GM12878 (cell line): Measurements from ENCODE around the gene RPRD2. TPM values are rescaled to one million over a fixed set of nuclear protein-coding genes. Genes with fewer than 3 reads are reported as not detected.

Source experiments
- JUND ChIP-seq: IDR thresholded peaks from 2 replicates; pipeline ENCODE4 v1.6.1; 2012; ENCODE audit warnings: low read depth, mild to moderate bottlenecking, low read length, improper control_type of control experiment, moderate library complexity
- NFXL1 ChIP-seq: fragments of 450-650 bp; IDR thresholded peaks from 2 replicates; pipeline ENCODE4 v1.6.1; 2017; ENCODE audit warnings: antibody characterized with exemption, mild to moderate bottlenecking, borderline replicate concordance
- NFYB ChIP-seq: IDR thresholded peaks from 2 replicates; pipeline ENCODE4 v1.6.1; 2011; ENCODE audit warnings: low read depth, mild to moderate bottlenecking, low read length, improper control_type of control experiment, moderate library complexity; ENCODE audit not compliant: insufficient read depth
- PAX8 ChIP-seq: fragments of 450-650 bp; IDR thresholded peaks from 2 replicates; pipeline ENCODE4 v1.6.1; 2017; ENCODE audit warnings: mild to moderate bottlenecking, moderate library complexity
- RAD21 ChIP-seq: IDR thresholded peaks from 2 replicates; pipeline ENCODE4 v1.6.1; 2011; ENCODE audit warnings: mild to moderate bottlenecking, low read depth, low read length, moderate library complexity; ENCODE audit not compliant: insufficient read depth
- RCOR1 ChIP-seq: conservative IDR thresholded peaks from 2 replicates; pipeline ENCODE4 v1.6.1; 2012; ENCODE audit warnings: low read depth, low read length, improper control_type of control experiment
- SMAD5 ChIP-seq: IDR thresholded peaks from 2 replicates; pipeline ENCODE4 v1.6.1; 2016; ENCODE audit warnings: antibody characterized with exemption, low read depth
- WRNIP1 ChIP-seq: IDR thresholded peaks from 2 replicates; pipeline ENCODE4 v1.6.1; 2011; ENCODE audit warnings: low read depth, low read length, improper control_type of control experiment, borderline replicate concordance
- ZNF217 ChIP-seq: fragments of 450-650 bp; IDR thresholded peaks from 2 replicates; pipeline ENCODE4 v1.6.1; 2017; ENCODE audit warnings: antibody characterized with exemption, mild to moderate bottlenecking
- polyA plus RNA-seq, 11 experiments: library from polyadenylated mRNA; depleted of rRNA in 4 of 11; unstranded in 6 of 11; stranded (reverse) in 5 of 11; fragments of >200 nt; fragmentation: Nextera tagmentation in 4 of 11; fragmentation: Illumina TruSeq in 1 of 11; extraction: Ambion mirVana in 4 of 11; extraction: Trizol in 1 of 11; gene quantifications; 1 replicate in 1 of 11; 2 replicates in 10 of 11; pipeline versions ENCODE4 v1.2.1 to v1.2.3, GENCODE V29; 2011 to 2016; ENCODE audit warnings: inconsistent platforms in 2 of 11, missing spikeins in 2 of 11, low read depth in 1 of 11
- total RNA-seq, 4 experiments: library from RNA; depleted of rRNA in 3 of 4; stranded (reverse); fragments of >200 nt in 3 of 4; fragmentation: Illumina TruSeq in 1 of 4; extraction: Trizol in 1 of 4; gene quantifications; 2 replicates each; pipeline versions ENCODE4 v1.2.1 to v1.2.3, GENCODE V29; 2013 to 2021
- TF ChIP-seq, protein P1 (sequence below): fragments of 450-650 bp; IDR thresholded peaks from 2 replicates; pipeline ENCODE4 v1.6.1; 2016; ENCODE audit warnings: mild to moderate bottlenecking, moderate library complexity, borderline replicate concordance
- TF ChIP-seq, protein P2 (sequence below): IDR thresholded peaks from 2 replicates; pipeline ENCODE4 v1.6.1; 2012; ENCODE audit warnings: low read depth, low read length, improper control_type of control experiment

RPRD2 gene
- total and polyA plus RNA-seq, 10 of the 15 experiments (the other 5 are each of a cell fraction or from before 2014, with no cell fraction given), result 1.9 to 24.8 (median 13.3) TPM

DNA sequence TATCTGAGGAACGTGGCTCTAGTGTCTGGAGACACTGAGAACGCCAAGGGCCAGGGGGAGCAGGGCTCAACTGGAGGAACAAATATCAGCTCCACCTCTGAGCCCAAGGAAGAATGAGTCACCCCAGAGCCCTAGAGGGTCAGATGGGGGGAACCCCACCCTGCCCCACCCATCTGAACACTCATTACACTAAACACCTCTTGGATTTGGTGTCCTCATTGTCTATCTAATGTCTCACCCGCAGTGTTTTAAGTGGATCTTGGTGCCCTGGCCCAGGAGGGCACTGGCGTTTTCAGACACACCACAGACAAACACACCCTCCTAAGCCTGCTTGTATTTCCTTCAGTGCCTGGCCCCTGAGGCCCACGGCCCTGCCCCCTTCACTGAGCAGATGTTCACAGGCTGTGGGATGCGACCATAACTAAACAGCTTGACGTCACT lies 149.4 kb downstream of the RPRD2 start (continued):
- TF ChIP-seq, protein P1, sequence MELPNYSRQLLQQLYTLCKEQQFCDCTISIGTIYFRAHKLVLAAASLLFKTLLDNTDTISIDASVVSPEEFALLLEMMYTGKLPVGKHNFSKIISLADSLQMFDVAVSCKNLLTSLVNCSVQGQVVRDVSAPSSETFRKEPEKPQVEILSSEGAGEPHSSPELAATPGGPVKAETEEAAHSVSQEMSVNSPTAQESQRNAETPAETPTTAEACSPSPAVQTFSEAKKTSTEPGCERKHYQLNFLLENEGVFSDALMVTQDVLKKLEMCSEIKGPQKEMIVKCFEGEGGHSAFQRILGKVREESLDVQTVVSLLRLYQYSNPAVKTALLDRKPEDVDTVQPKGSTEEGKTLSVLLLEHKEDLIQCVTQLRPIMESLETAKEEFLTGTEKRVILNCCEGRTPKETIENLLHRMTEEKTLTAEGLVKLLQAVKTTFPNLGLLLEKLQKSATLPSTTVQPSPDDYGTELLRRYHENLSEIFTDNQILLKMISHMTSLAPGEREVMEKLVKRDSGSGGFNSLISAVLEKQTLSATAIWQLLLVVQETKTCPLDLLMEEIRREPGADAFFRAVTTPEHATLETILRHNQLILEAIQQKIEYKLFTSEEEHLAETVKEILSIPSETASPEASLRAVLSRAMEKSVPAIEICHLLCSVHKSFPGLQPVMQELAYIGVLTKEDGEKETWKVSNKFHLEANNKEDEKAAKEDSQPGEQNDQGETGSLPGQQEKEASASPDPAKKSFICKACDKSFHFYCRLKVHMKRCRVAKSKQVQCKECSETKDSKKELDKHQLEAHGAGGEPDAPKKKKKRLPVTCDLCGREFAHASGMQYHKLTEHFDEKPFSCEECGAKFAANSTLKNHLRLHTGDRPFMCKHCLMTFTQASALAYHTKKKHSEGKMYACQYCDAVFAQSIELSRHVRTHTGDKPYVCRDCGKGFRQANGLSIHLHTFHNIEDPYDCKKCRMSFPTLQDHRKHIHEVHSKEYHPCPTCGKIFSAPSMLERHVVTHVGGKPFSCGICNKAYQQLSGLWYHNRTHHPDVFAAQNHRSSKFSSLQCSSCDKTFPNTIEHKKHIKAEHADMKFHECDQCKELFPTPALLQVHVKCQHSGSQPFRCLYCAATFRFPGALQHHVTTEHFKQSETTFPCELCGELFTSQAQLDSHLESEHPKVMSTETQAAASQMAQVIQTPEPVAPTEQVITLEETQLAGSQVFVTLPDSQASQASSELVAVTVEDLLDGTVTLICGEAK, result no peak
- no peak for TF ChIP-seq NFYB
- TF ChIP-seq ZNF217, result no peak
- no peak for TF ChIP-seq RCOR1
- TF ChIP-seq WRNIP1, result no peak
- no peak for TF ChIP-seq JUND
- no peak for TF ChIP-seq RAD21
- TF ChIP-seq, protein P2, sequence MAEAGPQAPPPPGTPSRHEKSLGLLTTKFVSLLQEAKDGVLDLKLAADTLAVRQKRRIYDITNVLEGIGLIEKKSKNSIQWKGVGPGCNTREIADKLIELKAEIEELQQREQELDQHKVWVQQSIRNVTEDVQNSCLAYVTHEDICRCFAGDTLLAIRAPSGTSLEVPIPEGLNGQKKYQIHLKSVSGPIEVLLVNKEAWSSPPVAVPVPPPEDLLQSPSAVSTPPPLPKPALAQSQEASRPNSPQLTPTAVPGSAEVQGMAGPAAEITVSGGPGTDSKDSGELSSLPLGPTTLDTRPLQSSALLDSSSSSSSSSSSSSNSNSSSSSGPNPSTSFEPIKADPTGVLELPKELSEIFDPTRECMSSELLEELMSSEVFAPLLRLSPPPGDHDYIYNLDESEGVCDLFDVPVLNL, result no peak
- TF ChIP-seq NFXL1, result no peak
- no peak for TF ChIP-seq SMAD5
- no peak for TF ChIP-seq PAX8
